GM19397 (cell line): Measurements from ENCODE around the gene WT1.
A peak's percentile ranks its signal among the peaks of the same experiment; 100 is the strongest.

Source experiments
- ATAC-seq: cut with Tn5 transposase; IDR thresholded peaks from one replicate; pipeline ENCODE4 v1.9.1; 2021; ENCODE audit warnings: mild to moderate bottlenecking, moderate library complexity; ENCODE audit not compliant: unreplicated experiment

WT1 gene

GRCh38 chr11:32426192-32426591 is 9.1 kb downstream of the WT1 start:
- ATAC-seq, result no peak

- no peak for ATAC-seq
Measured at GRCh38 chr11:32425761-32426160, 9.6 kb downstream of the WT1 start.

- ATAC-seq, result no peak
Measured at GRCh38 chr11:32422545-32422944, 12.8 kb downstream of the WT1 start.

GRCh38 chr11:32421992-32422391 is 13.3 kb downstream of the WT1 start:
- ATAC-seq, result no peak

GRCh38 chr11:32420937-32421901 is 14.1 kb downstream of the WT1 start:
- peak; percentile 86 for ATAC-seq

GRCh38 chr11:32420139-32420538 is 15.2 kb downstream of the WT1 start:
- ATAC-seq, result no peak

GRCh38 chr11:32418836-32419235 is 16.5 kb downstream of the WT1 start:
- no peak for ATAC-seq

GRCh38 chr11:32417806-32418205 is 17.5 kb downstream of the WT1 start:
- no peak for ATAC-seq

- no peak for ATAC-seq
Measured at GRCh38 chr11:32416301-32416700, 19.0 kb downstream of the WT1 start.

GRCh38 chr11:32414925-32415324 is 20.4 kb downstream of the WT1 start:
- ATAC-seq, result no peak

- ATAC-seq, result no peak
Measured at GRCh38 chr11:32411942-32412615, 23.3 kb downstream of the WT1 start.

GRCh38 chr11:32405592-32405991 is 29.7 kb downstream of the WT1 start:
- ATAC-seq, result no peak

- ATAC-seq, result no peak
Measured at GRCh38 chr11:32402836-32403235, 32.5 kb downstream of the WT1 start.

GRCh38 chr11:32400670-32401369 is 34.5 kb downstream of the WT1 start:
- no peak for ATAC-seq

GRCh38 chr11:32400196-32400595 is 35.1 kb downstream of the WT1 start:
- ATAC-seq, result no peak

- ATAC-seq, result no peak
Measured at GRCh38 chr11:32396991-32397390, 38.3 kb downstream of the WT1 start.

- no peak for ATAC-seq
Measured at GRCh38 chr11:32396331-32396730, 39.0 kb downstream of the WT1 start.

- ATAC-seq, result no peak
Measured at GRCh38 chr11:32395127-32395526, 40.2 kb downstream of the WT1 start.

- no peak for ATAC-seq
Measured at GRCh38 chr11:32392840-32393239, 42.5 kb downstream of the WT1 start.

- no peak for ATAC-seq
Measured at GRCh38 chr11:32391956-32392553, 43.3 kb downstream of the WT1 start.

GRCh38 chr11:32391479-32391878 is 43.9 kb downstream of the WT1 start:
- no peak for ATAC-seq
